GM12892 (cell line): ENCODE data around the gene PPP5C.

Experiments used
- POLR2A ChIP-seq: IDR thresholded peaks from 2 replicates; pipeline ENCODE4 v1.6.1; 2011; ENCODE audit warnings: low read depth, low read length, control low read depth
- POLR2AphosphoS5 ChIP-seq: IDR thresholded peaks from 2 replicates; pipeline ENCODE4 v1.6.1; 2011; ENCODE audit warnings: low read depth, low read length, control low read depth

- TF ChIP-seq POLR2A (no peak), POLR2AphosphoS5 (no peak)
These were observed 29.6 kb downstream of the PPP5C start for GRCh38 chr19:46376241-46377153.
